Measurements from ENCODE around the gene PTPRR.

PTPRR gene

GRCh38 chr12:70603044-70603443, 317.5 kb downstream of the PTPRR start:
- no peak for DNase-seq (ENCODE audit: low spot score)

- no peak for DNase-seq (ENCODE audit: low spot score)
Observed at GRCh38 chr12:70598467-70599193, 321.9 kb downstream of the PTPRR start.

DNA sequence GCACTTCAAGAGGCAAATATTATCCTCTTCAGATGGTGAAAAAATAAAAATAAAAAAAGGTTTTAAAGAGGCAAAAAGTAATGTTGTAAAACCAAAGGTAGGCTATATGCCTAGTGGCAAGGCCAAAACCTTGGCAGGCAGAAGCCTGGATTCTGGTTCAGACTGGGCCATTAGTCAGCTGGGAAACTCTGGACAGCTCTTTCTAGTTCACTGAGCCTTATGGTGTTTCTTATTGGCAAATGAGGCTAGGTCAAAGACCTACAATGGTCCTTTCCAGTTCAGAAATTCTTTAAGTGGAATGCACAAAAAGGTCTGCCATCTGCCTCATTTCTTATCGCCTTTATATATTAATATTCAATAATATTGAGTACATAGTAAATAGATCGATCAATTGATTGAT, 327.9 kb downstream of the PTPRR start:
- no peak for DNase-seq (ENCODE audit: low spot score)

DNA sequence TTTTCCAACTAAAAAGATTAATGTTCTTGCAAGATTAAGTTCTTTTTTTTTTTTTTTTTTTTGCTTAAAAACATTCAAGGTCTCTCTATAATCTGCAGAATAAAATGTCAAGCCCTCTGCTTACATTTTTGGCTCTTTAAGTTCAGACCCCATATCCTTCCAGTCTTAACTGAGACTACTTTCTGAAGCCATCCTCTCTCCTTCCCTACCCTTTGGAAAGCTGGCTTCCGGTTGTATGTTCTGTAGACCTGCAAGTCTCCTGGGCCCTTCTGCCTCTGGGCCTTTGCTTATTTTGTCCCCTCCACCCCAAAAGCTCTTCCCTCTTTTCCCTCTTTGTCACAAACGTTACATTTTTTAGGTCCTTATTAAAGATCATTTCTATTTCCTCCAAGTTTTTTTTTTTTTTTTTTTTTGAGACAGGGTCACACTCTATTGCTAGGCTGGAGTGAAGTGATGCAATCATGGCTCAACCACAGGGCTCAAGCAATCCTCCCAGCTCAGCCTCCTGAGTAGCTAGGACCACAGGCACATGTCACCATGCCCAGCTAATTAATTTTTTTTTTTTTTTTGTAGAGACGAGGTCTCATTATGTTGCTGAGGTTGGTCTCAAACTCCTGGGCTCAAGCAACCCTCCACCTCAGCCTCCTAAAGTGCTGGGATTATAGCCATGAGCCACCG, 329.9 kb downstream of the PTPRR start:
- no peak for DNase-seq (ENCODE audit: low spot score)

- no peak for DNase-seq (ENCODE audit: low spot score)
Observed at GRCh38 chr12:70590051-70590450, 330.5 kb downstream of the PTPRR start.
